Right lobe of liver (tissue), 6 donors: ENCODE results near the gene IL9. TPM values are rescaled to one million over a fixed set of nuclear protein-coding genes. Genes with fewer than 3 reads are reported as not detected.
A peak's percentile ranks its signal among the peaks of the same experiment; 100 is the strongest.

Experiments
- ATAC-seq, 4 donors: fragments of 200-7000 bp; cut with Tn5 transposase; one replicate each; pipeline ENCODE4 v1.9.1; 2020; ENCODE audit warnings: mild to moderate bottlenecking in 4 of 4, moderate library complexity in 4 of 4
- DNase-seq, 3 donors: peaks; one replicate each; pipeline ENCODE4 v3.0.0-alpha.2; 2020
- H3K27ac ChIP-seq, 3 donors: fragments of 200-600 bp; one replicate each; pipeline ENCODE4 v1.8.0; 2022
- H3K27me3 ChIP-seq, 2 donors: fragments of 200-600 bp; one replicate each; pipeline ENCODE4 v1.8.0; 2022
- H3K36me3 ChIP-seq, 4 donors: fragments of 200-600 bp; sonication (generic) in 1 of 4; one replicate each; pipeline versions ENCODE4 v1.5.1 to v1.8.0; 2017 to 2022; ENCODE audit warnings: control low read depth in 1 of 4
- H3K4me1 ChIP-seq, 4 donors: fragments of 200-600 bp; sonication (generic) in 1 of 4; one replicate each; pipeline versions ENCODE4 v1.5.1 to v1.8.0; 2017 to 2022; ENCODE audit warnings: control low read depth in 1 of 4
- H3K4me3 ChIP-seq, 3 donors: fragments of 200-600 bp; one replicate each; pipeline ENCODE4 v1.8.0; 2022
- H3K9me3 ChIP-seq, 4 donors: fragments of 200-600 bp; sonication (generic) in 1 of 4; one replicate each; pipeline versions ENCODE4 v1.5.1 to v1.8.0; 2017 to 2022; ENCODE audit warnings: control low read depth in 1 of 4
- CTCF ChIP-seq, 4 donors: fragments of 200-600 bp in 3 of 4; fragments of 450-650 bp in 1 of 4; IDR thresholded peaks; one replicate each; pipeline versions ENCODE4 v1.5.1 to v1.8.0; 2016 to 2022; ENCODE audit warnings: antibody characterized with exemption in 4 of 4, mild to moderate bottlenecking in 2 of 4
- POLR2A ChIP-seq: fragments of 450-650 bp; IDR thresholded peaks from one replicate; pipeline ENCODE4 v1.6.1; 2017; ENCODE audit warnings: antibody characterized with exemption, mild to moderate bottlenecking
- WGBS: methylation state at CpG from one replicate; pipeline ENCODE4 v1.1.6; 2018; ENCODE audit warnings: low coverage, low lambda C conversion rate; ENCODE audit not compliant: insufficient coverage; ENCODE audit errors: missing lambda C conversion rate; 5-methylcytosine and 5-hydroxymethylcytosine counted together
- intact Hi-C, 2 donors: fragments of 100-400 bp; cut with DNase I; formaldehyde crosslinking; loops; one replicate each; pipeline versions ENCODE4 v1.11.2 to v1.14.1; 2022
- total RNA-seq, 6 experiments: library from RNA; depleted of rRNA in 2 of 6; stranded (reverse); fragments of >200 nt in 2 of 6; fragmentation: NEBNext Ultra II Directional in 3 of 6; extraction: Animal tissue kit (Norgen Biotek cat#: 25700) in 3 of 6; gene quantifications; one replicate each; pipeline versions ENCODE4 v1.1.0 to v1.2.4, GENCODE V29; 2016 to 2023
- donor health status: DM: no; HTN: yes; CAD: no.
- donor health status: DM: no; HTN: no; CAD: no.
- donor health status: DM: no; HTN: no; CAD: no.
- donor health status: DM: no; HTN: yes; CAD: no.
- donor health status: DM: no; HTN: yes; CAD: no.

Gene IL9
- total RNA-seq, 6 experiments from 2014 or later = not detected

GRCh38 chr5:135850231-135850630 lies 45.4 kb downstream of the IL9 start:
- H3K27ac ChIP-seq = no peak overlapping the region
- DNase-seq (peak in 1 of 3 donors; percentile 26), ATAC-seq (peak in 1 of 4 donors; percentile 15)
- H3K4me3 ChIP-seq = no peak overlapping the region
- no peaks in the 10 kb centered on the region for H3K9me3 ChIP-seq
- TF ChIP-seq CTCF (IDR thresholded peaks at IDR 0.05) (no peak), POLR2A (no peak)
- H3K27me3 ChIP-seq = no peaks in the 10 kb centered on the region
- H3K36me3 ChIP-seq = no peaks in the 10 kb centered on the region
- WGBS = 80% methylated on average over 1 of the region's 9 CpGs
- H3K4me1 ChIP-seq = no peaks in the 10 kb centered on the region
- intact Hi-C loops = no loop called here

- Histone ChIP-seq H3K27ac (no peak overlapping the region), H3K36me3 (no peaks in the 10 kb centered on the region), H3K9me3 (no peaks in the 10 kb centered on the region), H3K27me3 (no peaks in the 10 kb centered on the region), H3K4me3 (no peak overlapping the region), H3K4me1 (no peaks in the 10 kb centered on the region)
- peak in 1 of 4 donors; percentile 45 for ATAC-seq
- intact Hi-C loops = no loop called here
- DNase-seq = no peak
- 40% methylated on average over 1 of the region's 1 CpG for WGBS
- no peak for TF ChIP-seq CTCF (IDR thresholded peaks at IDR 0.05)
- TF ChIP-seq POLR2A = no peak
Measured at GRCh38 chr5:135847976-135848375, 47.7 kb downstream of the IL9 start.

GRCh38 chr5:135846311-135846710 lies 49.3 kb downstream of the IL9 start:
- Histone ChIP-seq H3K4me1 (no peaks in the 10 kb centered on the region), H3K36me3 (no peaks in the 10 kb centered on the region), H3K9me3 (no peaks in the 10 kb centered on the region), H3K4me3 (no peak overlapping the region), H3K27me3 (no peaks in the 10 kb centered on the region), H3K27ac (no peak overlapping the region)
- DNase-seq = no peak
- ATAC-seq = no peak
- no peak for TF ChIP-seq POLR2A
- TF ChIP-seq CTCF (IDR thresholded peaks at IDR 0.05) = no peak
- intact Hi-C loops = no loop called here

GRCh38 chr5:135843571-135844337 lies 51.9 kb downstream of the IL9 start:
- no peaks in the 10 kb centered on the region for H3K9me3 ChIP-seq

More at GRCh38 chr5:135843571-135844337, 51.9 kb downstream of the IL9 start:
- H3K27ac ChIP-seq = no peak overlapping the region
- H3K27me3 ChIP-seq = no peaks in the 10 kb centered on the region
- ATAC-seq = peak in 1 of 4 donors; percentile 12
- WGBS = 80% methylated on average over 1 of the region's 6 CpGs
- DNase-seq = peak in 1 of 3 donors; percentile 31
- H3K4me3 ChIP-seq = no peak overlapping the region
- no peak for TF ChIP-seq CTCF (IDR thresholded peaks at IDR 0.05)
- no peak for TF ChIP-seq POLR2A
- no peaks in the 10 kb centered on the region for H3K4me1 ChIP-seq
- H3K36me3 ChIP-seq = no peaks in the 10 kb centered on the region
- intact Hi-C loops = no loop called here
